Panc1 (cell line): ENCODE data around the gene GRAMD2A. TPM values are rescaled to one million over a fixed set of nuclear protein-coding genes. Genes with fewer than 3 reads are reported as not detected.

ENCODE experiments used
- ATAC-seq: fragments of 200-7000 bp; cut with Tn5 transposase; 2 replicates; pipeline ENCODE4 v1.9.1; 2020; ENCODE audit warnings: mild to moderate bottlenecking, moderate library complexity
- BruUV-seq: library from RNA; stranded (reverse); fragments of 400-500 nt; replicated peaks from 2 replicates; lab custom pipeline; 2021; lab: Mats Ljungman, UMichigan
- CTCF ChIA-PET: fragments of 300-600 bp; sonication (Branson Sonifier 250); formaldehyde crosslinking; loops from one replicate; lab custom pipeline; 2022; ENCODE audit warnings: antibody characterized with exemption; lab: Charles Lee
- POLR2A ChIA-PET: fragments of 300-600 bp; sonication (Branson Sonifier 250); formaldehyde crosslinking; loops from one replicate; lab custom pipeline; 2022; ENCODE audit warnings: antibody characterized with exemption; lab: Charles Lee
- DNase-seq: peaks from one replicate; pipeline ENCODE4 v3.0.0-alpha.2; 2010; ENCODE audit warnings: low read depth, low spot score
- H3K27ac ChIP-seq: 2 replicates; pipeline ENCODE4 v1.5.1; 2011; ENCODE audit warnings: mild to moderate bottlenecking, low read length, inconsistent platforms
- H3K27me3 ChIP-seq: fragments of 200-500 bp; sonication (Bioruptor generic); 2 replicates; pipeline ENCODE4 v1.6.0; 2014; ENCODE audit warnings: low read length, inconsistent platforms; ENCODE audit not compliant: control insufficient read depth, insufficient read depth
- H3K36me3 ChIP-seq: fragments of 200-500 bp; sonication (Bioruptor generic); 2 replicates; pipeline ENCODE4 v1.5.1; 2014; ENCODE audit warnings: inconsistent platforms, mild to moderate bottlenecking, low read length, moderate library complexity; ENCODE audit not compliant: control insufficient read depth, insufficient read depth
- H3K4me1 ChIP-seq: 2 replicates; pipeline ENCODE4 v1.5.1; 2011; ENCODE audit warnings: inconsistent platforms, mild to moderate bottlenecking, low read length, moderate library complexity; ENCODE audit not compliant: control insufficient read depth, insufficient read depth
- H3K4me3 ChIP-seq, 2 experiments: 2 replicates each; pipeline ENCODE4 v1.5.1; 2011 to 2012; ENCODE audit warnings: low read depth in 2 of 2, low read length in 2 of 2, mild to moderate bottlenecking in 2 of 2, inconsistent platforms in 1 of 2, moderate library complexity in 1 of 2
- H3K9me3 ChIP-seq: fragments of 200-500 bp; sonication (Bioruptor generic); 2 replicates; pipeline ENCODE4 v1.5.1; 2014; ENCODE audit warnings: low read depth, mild to moderate bottlenecking, inconsistent platforms, low read length, moderate library complexity; ENCODE audit not compliant: control insufficient read depth, insufficient read depth
- CTCF ChIP-seq: fragments of 450-650 bp; IDR thresholded peaks from 2 replicates; pipeline ENCODE4 v1.5.1; 2017; ENCODE audit warnings: mild to moderate bottlenecking
- POLR2AphosphoS5 ChIP-seq: IDR thresholded peaks from 2 replicates; pipeline ENCODE4 v1.6.1; 2012; ENCODE audit warnings: mild to moderate bottlenecking, low read depth, low read length, moderate library complexity
- REST ChIP-seq, 2 experiments: IDR thresholded peaks; 2 replicates each; pipeline ENCODE4 v1.6.1; 2011 to 2012; ENCODE audit warnings: low read depth in 2 of 2, control low read depth in 1 of 2, low read length in 1 of 2, mild to moderate bottlenecking in 1 of 2, moderate library complexity in 1 of 2; ENCODE audit not compliant: insufficient read depth in 1 of 2
- SIN3A ChIP-seq: IDR thresholded peaks from 2 replicates; pipeline ENCODE4 v1.6.1; 2012; ENCODE audit warnings: low read depth, mild to moderate bottlenecking, low read length, moderate library complexity, borderline replicate concordance; ENCODE audit not compliant: insufficient read depth
- TCF7L2 ChIP-seq: IDR thresholded peaks from 2 replicates; pipeline ENCODE4 v1.6.1; 2011; ENCODE audit warnings: mild to moderate bottlenecking, low read depth, low read length, inconsistent platforms
- in situ Hi-C: cut with HindIII; loops from 2 replicates; pipeline ENCODE4 v1.10.0; 2016; ENCODE audit warnings: low sequenced_read_pairs, low pct_unique_long_range_greater_than_20kb
- intact Hi-C: fragments of 100-400 bp; cut with micrococcal nuclease; formaldehyde crosslinking; loops from one replicate; pipeline ENCODE4 v1.10.0; 2022; ENCODE audit not compliant: unreplicated experiment
- total RNA-seq: library from RNA; stranded (reverse); gene quantifications from one replicate; pipeline ENCODE4 v1.2.1, GENCODE V29; 2021; ENCODE audit not compliant: unreplicated experiment

Gene GRAMD2A
- total RNA-seq, 1 experiment from 2014 or later, result 1.3 TPM

- intact Hi-C loops (no loop called here), in situ Hi-C loops (no loop called here)
- H3K36me3 ChIP-seq, result no peaks in the 10 kb centered on the region
- no TSS peak for BruUV-seq
- POLR2A ChIA-PET, result no interaction called here
- CTCF ChIA-PET, result no interaction called here
- H3K27ac ChIP-seq, result no peak overlapping the region
- H3K9me3 ChIP-seq, result no peaks in the 10 kb centered on the region
- no peaks in the 10 kb centered on the region for H3K27me3 ChIP-seq
- no peak for DNase-seq
- ATAC-seq, result no peak
- TF ChIP-seq SIN3A (no peak), REST (IDR thresholded peaks at IDR 0.05; ENCODE audit: insufficient read depth in 1 of 2, low read depth in 2 of 2, low read length in 1 of 2) (no peak), TCF7L2 (no peak), POLR2AphosphoS5 (no peak)
- H3K4me3 ChIP-seq, result no peak overlapping the region
- H3K4me1 ChIP-seq, result no peaks in the 10 kb centered on the region
These were observed 69.2 kb downstream of the GRAMD2A start for GRCh38 chr15:72128359-72128758.

GRCh38 chr15:72127724-72128322 lies 69.8 kb downstream of the GRAMD2A start:
- ATAC-seq, result no peak
- in situ Hi-C loops, result no loop called here
- Histone ChIP-seq H3K27me3 (no peaks in the 10 kb centered on the region), H3K4me1 (no peaks in the 10 kb centered on the region), H3K36me3 (no peaks in the 10 kb centered on the region), H3K4me3 (no peak overlapping the region), H3K9me3 (no peaks in the 10 kb centered on the region), H3K27ac (no peak overlapping the region)
- no TSS peak for BruUV-seq
- no peak for TF ChIP-seq CTCF
- no peak for TF ChIP-seq POLR2AphosphoS5
- TF ChIP-seq SIN3A, result no peak
- no peak for TF ChIP-seq TCF7L2
- no peak for TF ChIP-seq REST (IDR thresholded peaks at IDR 0.05; ENCODE audit: insufficient read depth in 1 of 2, low read depth in 2 of 2, low read length in 1 of 2)
- ChIA-PET POLR2A (no interaction called here), CTCF (no interaction called here)
- intact Hi-C loops, result no loop called here
- DNase-seq, result no peak
